ENCODE measurements around the gene KIAA1755.

GRCh38 chr20:38208088-38208487 is 52.4 kb downstream of the KIAA1755 start:
- no peak for TF ChIP-seq EZH2 (IDR thresholded peaks at IDR 0.05; ENCODE audit: insufficient read depth, poor library complexity, severe bottlenecking)
- TF ChIP-seq EZH2phosphoT487 (IDR thresholded peaks at IDR 0.05; ENCODE audit: insufficient read depth, low read depth) = no peak
